CD14-positive monocyte (primary cell): ENCODE data around the gene ERC1. TPM values are rescaled to one million over a fixed set of nuclear protein-coding genes. Genes with fewer than 3 reads are reported as not detected.

Source experiments
- DNase-seq, 3 donors: peaks; one replicate each; pipeline ENCODE4 v3.0.0-alpha.2; 2011 to 2022
- H2AFZ ChIP-seq: 2 replicates; pipeline ENCODE4 v1.6.0; 2012; ENCODE audit warnings: mild to moderate bottlenecking, low read depth, low read length, inconsistent platforms; ENCODE audit not compliant: insufficient read depth, poor library complexity, severe bottlenecking
- H3K27ac ChIP-seq, 2 donors: 1 replicate in 1 of 2; 2 replicates in 1 of 2; pipeline ENCODE4 v1.5.1; 2012 to 2013; ENCODE audit warnings: low read length in 2 of 2, control low read depth in 1 of 2, inconsistent platforms in 1 of 2, low read depth in 1 of 2, mild to moderate bottlenecking in 1 of 2
- H3K27me3 ChIP-seq, 2 donors: one replicate each; pipeline versions ENCODE4 v1.6.0 to v1.6.1; 2011 to 2013; ENCODE audit warnings: low read length in 2 of 2; ENCODE audit not compliant: control insufficient read depth in 2 of 2, insufficient read depth in 2 of 2
- H3K36me3 ChIP-seq, 2 donors: replicated peaks in 1 of 2; 1 replicate in 1 of 2; 2 replicates in 1 of 2; pipeline versions ENCODE4 v1.5.1 to v1.6.1; 2012 to 2013; ENCODE audit warnings: low read length in 2 of 2, control low read depth in 1 of 2, inconsistent platforms in 1 of 2, mild to moderate bottlenecking in 1 of 2; ENCODE audit not compliant: insufficient read depth in 2 of 2, control insufficient read depth in 1 of 2
- H3K4me1 ChIP-seq, 2 donors: 1 replicate in 1 of 2; 2 replicates in 1 of 2; pipeline versions ENCODE4 v1.5.1 to v1.6.1; 2012 to 2013; ENCODE audit warnings: low read length in 2 of 2, control low read depth in 1 of 2, inconsistent platforms in 1 of 2, mild to moderate bottlenecking in 1 of 2, moderate library complexity in 1 of 2; ENCODE audit not compliant: insufficient read depth in 2 of 2, control insufficient read depth in 1 of 2
- H3K4me2 ChIP-seq: replicated peaks from 2 replicates; pipeline ENCODE3; 2012; ENCODE audit warnings: low read length, moderate library complexity, mild to moderate bottlenecking; ENCODE audit not compliant: poor library complexity, severe bottlenecking; ENCODE audit errors: extremely low read depth
- H3K4me3 ChIP-seq, 3 experiments: fragments of 200-600 bp in 1 of 3; sonication (generic) in 1 of 3; replicated peaks in 1 of 3; 1 replicate in 2 of 3; 2 replicates in 1 of 3; pipeline ENCODE4 v1.5.1; 2011 to 2013; ENCODE audit warnings: low read length in 3 of 3, mild to moderate bottlenecking in 3 of 3, control low read depth in 2 of 3, low read depth in 2 of 3, inconsistent platforms in 1 of 3, moderate library complexity in 1 of 3
- H3K79me2 ChIP-seq: 2 replicates; pipeline ENCODE4 v1.6.0; 2012; ENCODE audit warnings: mild to moderate bottlenecking, control low read depth, inconsistent platforms, low read length, moderate library complexity; ENCODE audit not compliant: insufficient read depth
- H3K9ac ChIP-seq: 2 replicates; pipeline ENCODE4 v1.6.0; 2017; ENCODE audit warnings: low read length, mild to moderate bottlenecking; ENCODE audit not compliant: insufficient read depth, poor library complexity, severe bottlenecking
- H3K9me3 ChIP-seq, 2 donors: replicated peaks in 1 of 2; 1 replicate in 1 of 2; 2 replicates in 1 of 2; pipeline versions ENCODE4 v1.5.1 to v1.6.1; 2012 to 2013; ENCODE audit warnings: low read length in 2 of 2, control low read depth in 1 of 2; ENCODE audit not compliant: control insufficient read depth in 1 of 2, insufficient read depth in 1 of 2
- H4K20me1 ChIP-seq: 2 replicates; pipeline ENCODE4 v1.6.0; 2012; ENCODE audit warnings: mild to moderate bottlenecking, low read length, control low read depth, moderate library complexity; ENCODE audit not compliant: insufficient read depth
- H3K27ac Mint-ChIP-seq, 7 donors: one replicate each; pipeline ENCODE4 v1.8.0; 2020; ENCODE audit warnings: mild to moderate bottlenecking in 7 of 7, mixed read lengths in 7 of 7, moderate library complexity in 6 of 7, inconsistent platforms in 2 of 7
- H3K27me3 Mint-ChIP-seq, 3 donors: one replicate each; pipeline ENCODE4 v1.8.0; 2021 to 2022; ENCODE audit warnings: low read depth in 3 of 3, mild to moderate bottlenecking in 3 of 3, mixed read lengths in 3 of 3, moderate library complexity in 3 of 3, inconsistent platforms in 1 of 3
- H3K36me3 Mint-ChIP-seq, 2 donors: one replicate each; pipeline ENCODE4 v1.8.0; 2020; ENCODE audit warnings: mixed read lengths in 2 of 2, inconsistent platforms in 1 of 2, mild to moderate bottlenecking in 1 of 2
- H3K4me1 Mint-ChIP-seq: one replicate; pipeline ENCODE4 v1.8.0; 2020; ENCODE audit warnings: mild to moderate bottlenecking, mixed read lengths
- H3K4me3 Mint-ChIP-seq, 2 donors: one replicate each; pipeline ENCODE4 v1.8.0; 2020; ENCODE audit warnings: mild to moderate bottlenecking in 2 of 2, mixed read lengths in 2 of 2, moderate library complexity in 1 of 2
- H3K9me3 Mint-ChIP-seq, 7 donors: one replicate each; pipeline ENCODE4 v1.8.0; 2020 to 2022; ENCODE audit warnings: mixed read lengths in 7 of 7, mild to moderate bottlenecking in 6 of 7, moderate library complexity in 6 of 7, inconsistent platforms in 2 of 7
- WGBS: methylation state at CpG from one replicate; pipeline ENCODE4 v1.1.5; 2013; ENCODE audit warnings: missing lambda C conversion rate; ENCODE audit not compliant: insufficient coverage; 5-methylcytosine and 5-hydroxymethylcytosine counted together
- intact Hi-C, 2 donors: fragments of 100-400 bp; cut with micrococcal nuclease; formaldehyde crosslinking; loops; one replicate each; pipeline versions ENCODE4 v1.15.0 to v1.15.1; 2023
- polyA plus RNA-seq, 3 donors: library from polyadenylated mRNA; depleted of rRNA in 1 of 3; unstranded in 2 of 3; stranded (reverse) in 1 of 3; fragments of 300-500 nt in 2 of 3; fragments of >200 nt in 1 of 3; fragmentation: Illumina TruSeq in 2 of 3; gene quantifications; 1 replicate in 2 of 3; 2 replicates in 1 of 3; pipeline ENCODE4 v1.2.3, GENCODE V29; 2012 to 2021
- TF ChIP-seq, protein P1 (sequence below): fragments of 200-600 bp; IDR thresholded peaks from one replicate; pipeline ENCODE4 v1.8.0; 2022; ENCODE audit warnings: antibody characterized with exemption, mild to moderate bottlenecking

The ERC1 gene
- polyA plus RNA-seq, 3 donors: 4.0 to 14.3 (median 5.1) TPM

DNA sequence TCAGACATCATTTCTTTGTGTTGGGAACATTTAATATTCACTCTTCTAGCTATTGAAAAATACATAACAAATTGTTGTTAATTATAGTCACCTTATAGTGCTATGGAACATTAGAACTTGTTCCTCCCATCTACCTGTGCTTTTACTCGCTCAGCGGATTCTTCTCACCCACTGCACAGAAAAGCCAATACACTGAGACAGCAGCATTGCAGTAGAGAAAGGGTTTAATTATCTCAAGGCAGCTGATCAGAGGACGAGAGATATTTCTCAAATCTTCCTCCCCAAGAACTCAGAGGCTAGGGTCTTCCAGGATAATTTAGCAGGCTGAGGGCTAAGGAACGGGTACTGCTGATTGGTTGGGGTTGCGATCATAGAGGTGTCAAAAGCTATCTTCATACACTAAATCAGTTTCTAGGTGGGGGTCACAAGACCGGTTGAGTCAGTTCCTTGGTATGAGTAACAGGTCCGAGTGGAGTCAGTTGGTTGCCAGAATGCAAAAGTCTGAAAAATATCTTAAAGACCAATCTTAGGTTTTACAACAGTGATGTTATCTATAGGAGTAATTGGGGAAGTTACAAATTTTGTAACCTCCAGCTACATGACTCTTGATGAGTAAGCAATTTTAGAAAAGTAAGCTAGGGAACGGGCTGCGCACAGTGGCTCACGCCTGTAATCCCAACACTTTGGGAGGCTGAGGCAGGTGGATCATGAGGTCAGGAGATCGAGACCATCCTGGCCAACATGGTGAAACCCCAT is 430.2 kb downstream of the ERC1 start:
- Mint-ChIP-seq H3K4me3 (no peak overlapping the region), H3K9me3 (peaks cover 15 to 24% (median 16%) of the 10 kb centered on the region in 7 donors), H3K36me3 (peaks cover 15 to 21% of the 10 kb centered on the region in 2 donors), H3K27ac (peak overlapping the region; percentile 71 to 88 (median 84)), H3K4me1 (peaks cover 14% of the 10 kb centered on the region), H3K27me3 (no peaks in the 10 kb centered on the region)
- Histone ChIP-seq H3K4me3 (no peak overlapping the region), H4K20me1 (no peaks in the 10 kb centered on the region), H3K9ac (no peak overlapping the region), H3K9me3 (peaks cover 10 to 15% of the 10 kb centered on the region in 2 donors), H2AFZ (no peak overlapping the region), H3K79me2 (no peaks in the 10 kb centered on the region), H3K27me3 (no peaks in the 10 kb centered on the region), H3K4me2 (no peak overlapping the region), H3K27ac (peak overlapping the region in 1 of 2 donors; percentile 57), H3K36me3 (peaks cover 0 to 3% of the 10 kb centered on the region in 2 donors), H3K4me1 (no peaks in the 10 kb centered on the region)
- intact Hi-C loops: no loop called here
- DNase-seq: peak; percentile 51 to 84 (median 65)
- TF ChIP-seq, protein P1, sequence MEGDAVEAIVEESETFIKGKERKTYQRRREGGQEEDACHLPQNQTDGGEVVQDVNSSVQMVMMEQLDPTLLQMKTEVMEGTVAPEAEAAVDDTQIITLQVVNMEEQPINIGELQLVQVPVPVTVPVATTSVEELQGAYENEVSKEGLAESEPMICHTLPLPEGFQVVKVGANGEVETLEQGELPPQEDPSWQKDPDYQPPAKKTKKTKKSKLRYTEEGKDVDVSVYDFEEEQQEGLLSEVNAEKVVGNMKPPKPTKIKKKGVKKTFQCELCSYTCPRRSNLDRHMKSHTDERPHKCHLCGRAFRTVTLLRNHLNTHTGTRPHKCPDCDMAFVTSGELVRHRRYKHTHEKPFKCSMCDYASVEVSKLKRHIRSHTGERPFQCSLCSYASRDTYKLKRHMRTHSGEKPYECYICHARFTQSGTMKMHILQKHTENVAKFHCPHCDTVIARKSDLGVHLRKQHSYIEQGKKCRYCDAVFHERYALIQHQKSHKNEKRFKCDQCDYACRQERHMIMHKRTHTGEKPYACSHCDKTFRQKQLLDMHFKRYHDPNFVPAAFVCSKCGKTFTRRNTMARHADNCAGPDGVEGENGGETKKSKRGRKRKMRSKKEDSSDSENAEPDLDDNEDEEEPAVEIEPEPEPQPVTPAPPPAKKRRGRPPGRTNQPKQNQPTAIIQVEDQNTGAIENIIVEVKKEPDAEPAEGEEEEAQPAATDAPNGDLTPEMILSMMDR: no peak
- WGBS: no CpG with 5 or more reads among the region's 11 CpGs

DNA sequence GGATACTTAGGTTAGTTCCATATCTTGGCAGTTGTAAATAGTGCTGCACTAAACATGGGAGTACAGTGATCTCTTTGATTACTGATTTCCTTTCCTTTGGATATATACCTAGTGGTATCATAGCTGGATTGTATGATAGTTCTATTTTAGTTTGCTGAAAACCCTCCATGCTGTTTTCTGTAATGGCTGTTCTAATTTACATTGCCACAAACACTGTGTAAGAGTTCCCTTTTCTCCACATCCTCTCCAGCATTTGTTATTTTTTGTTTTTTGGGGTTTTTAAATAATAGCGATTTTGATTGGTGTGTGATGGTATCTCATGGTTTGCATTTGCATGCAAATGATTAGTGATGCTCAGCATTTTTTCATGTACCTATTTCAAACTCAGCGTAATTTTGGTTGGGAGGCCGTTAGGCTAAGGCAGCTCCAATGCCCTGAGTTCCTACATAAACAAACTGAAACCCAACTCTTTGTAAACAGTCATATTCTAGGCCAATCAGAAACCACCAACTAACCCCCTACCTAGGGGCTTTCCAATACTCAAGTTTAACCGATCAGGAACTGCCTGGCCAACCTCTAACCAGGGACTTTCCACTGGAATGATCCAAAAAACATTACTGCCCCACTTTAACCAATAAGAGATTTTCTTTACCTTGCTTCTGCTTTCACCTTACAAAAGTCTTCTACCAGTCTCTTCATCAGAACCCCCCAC is 431.7 kb downstream of the ERC1 start:
- no peaks in the 10 kb centered on the region for H3K27me3 ChIP-seq
- H3K36me3 ChIP-seq: peaks cover 0 to 3% of the 10 kb centered on the region in 2 donors
- no peaks in the 10 kb centered on the region for H3K27me3 Mint-ChIP-seq
- peaks cover 10 to 15% of the 10 kb centered on the region in 2 donors for H3K9me3 ChIP-seq
- H3K9me3 Mint-ChIP-seq: peaks cover 15 to 24% (median 16%) of the 10 kb centered on the region in 7 donors
- intact Hi-C loops: no loop called here
- no peak overlapping the region for H3K27ac ChIP-seq
- TF ChIP-seq, protein P1: no peak
- no peak overlapping the region for H2AFZ ChIP-seq
- H3K4me2 ChIP-seq: no peak overlapping the region
- H3K4me3 Mint-ChIP-seq: no peak overlapping the region
- peaks cover 14 to 25% of the 10 kb centered on the region in 2 donors for H3K36me3 Mint-ChIP-seq
- no peaks in the 10 kb centered on the region for H3K4me1 ChIP-seq
- H3K9ac ChIP-seq: no peak overlapping the region
- no peaks in the 10 kb centered on the region for H4K20me1 ChIP-seq
- WGBS: 100% methylated on average over 3 of the region's 4 CpGs
- H3K4me3 ChIP-seq: no peak overlapping the region
- peaks cover 14% of the 10 kb centered on the region for H3K4me1 Mint-ChIP-seq
- H3K79me2 ChIP-seq: no peaks in the 10 kb centered on the region
- peak in 1 of 3 donors; percentile 11 for DNase-seq
- no peak overlapping the region for H3K27ac Mint-ChIP-seq
